Lung (tissue), 13 donors: ENCODE data around the gene MYO18B. TPM values are rescaled to one million over a fixed set of nuclear protein-coding genes. Genes with fewer than 3 reads are reported as not detected.

Experiments
- ATAC-seq: fragments of 200-7000 bp; cut with Tn5 transposase; one replicate; pipeline ENCODE4 v1.9.1; 2020; ENCODE audit warnings: moderate number of reproducible peaks; ENCODE audit not compliant: insufficient read depth, low FRiP score
- DNase-seq, 3 donors: peaks; one replicate each; pipeline ENCODE4 v3.0.0-alpha.2; 2013 to 2017
- H3K27ac ChIP-seq, 2 donors: one replicate each; pipeline ENCODE4 v1.5.1; 2013; ENCODE audit warnings: mild to moderate bottlenecking in 2 of 2, moderate library complexity in 2 of 2, control low read depth in 1 of 2, inconsistent platforms in 1 of 2, low read depth in 1 of 2, low read length in 1 of 2
- H3K27me3 ChIP-seq, 3 donors: one replicate each; pipeline ENCODE4 v1.5.1; 2013; ENCODE audit warnings: low read length in 2 of 3; ENCODE audit not compliant: control insufficient read depth in 3 of 3, insufficient read depth in 3 of 3
- H3K36me3 ChIP-seq, 4 donors: one replicate each; pipeline ENCODE4 v1.5.1; 2013; ENCODE audit warnings: low read length in 4 of 4, mild to moderate bottlenecking in 1 of 4, moderate library complexity in 1 of 4; ENCODE audit not compliant: control insufficient read depth in 4 of 4, insufficient read depth in 4 of 4
- H3K4me1 ChIP-seq, 5 donors: one replicate each; pipeline ENCODE4 v1.5.1; 2013; ENCODE audit warnings: low read length in 5 of 5, mild to moderate bottlenecking in 2 of 5, moderate library complexity in 1 of 5; ENCODE audit not compliant: control insufficient read depth in 5 of 5, insufficient read depth in 5 of 5
- H3K4me3 ChIP-seq: one replicate; pipeline ENCODE4 v1.5.1; 2013; ENCODE audit warnings: mild to moderate bottlenecking, control low read depth, moderate library complexity
- H3K9ac ChIP-seq, 2 donors: one replicate each; pipeline ENCODE4 v1.5.1; 2013; ENCODE audit warnings: low read length in 2 of 2, control low read depth in 1 of 2; ENCODE audit not compliant: insufficient read depth in 1 of 2
- H3K9me3 ChIP-seq, 4 donors: one replicate each; pipeline ENCODE4 v1.5.1; 2013; ENCODE audit warnings: low read length in 3 of 4, mild to moderate bottlenecking in 1 of 4, moderate library complexity in 1 of 4; ENCODE audit not compliant: control insufficient read depth in 4 of 4, insufficient read depth in 3 of 4
- WGBS, 2 donors: extraction: QIAGEN DNeasy Blood & Tissue Kit; methylation state at CpG; one replicate each; pipeline ENCODE4 v1.1.7; 2013; 5-methylcytosine and 5-hydroxymethylcytosine counted together
- polyA plus RNA-seq, 2 donors: library from polyadenylated mRNA; stranded (reverse); fragments of 200-250 nt; gene quantifications; one replicate each; pipeline ENCODE4 v1.2.1, GENCODE V29; 2013
- small RNA-seq: library from RNA; depleted of rRNA; stranded (forward); fragments of <200 nt; gene quantifications from one replicate; pipeline ENCODE3, GENCODE V24; 2014; ENCODE audit warnings: low replicate concordance
- total RNA-seq, 2 donors: library from RNA; depleted of rRNA in 1 of 2; stranded (reverse); fragments of >200 nt in 1 of 2; gene quantifications; one replicate each; pipeline ENCODE4 v1.2.1, GENCODE V29; 2014 to 2021
- TF ChIP-seq, protein P1 (sequence below): IDR thresholded peaks from 2 replicates; pipeline ENCODE4 v1.5.1; 2012; ENCODE audit warnings: mild to moderate bottlenecking; ENCODE audit errors: control extremely low read depth, extremely low read depth
- donor health status: control.
- donor health status: control.
- donor health status: Bipolar disorder and iron deficiency.
- donor health status: healthy.
- donor health status: DM: yes; HTN: yes; CAD: no.

MYO18B gene
- total and polyA plus RNA-seq, 4 donors: 0.02 to 0.71 (median 0.07) TPM

DNA sequence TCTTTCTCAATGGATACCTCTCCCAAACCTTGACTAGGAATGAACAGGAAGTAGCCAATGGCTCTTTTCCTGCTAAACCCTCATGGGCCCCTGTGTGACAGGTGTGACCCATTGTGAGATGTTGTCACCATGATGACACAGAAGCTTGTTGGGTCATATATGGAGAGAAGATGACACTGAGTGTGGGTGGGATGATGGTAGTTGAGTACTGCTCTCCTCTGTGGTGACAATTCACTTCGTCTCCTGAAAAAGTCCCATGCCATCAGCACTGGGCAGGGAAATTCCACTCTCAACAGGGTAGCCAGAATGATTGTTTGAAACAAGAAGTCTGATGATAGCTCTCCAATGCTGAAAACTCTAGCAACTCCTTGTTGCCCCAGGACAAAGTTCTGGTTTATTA is 333.3 kb downstream of the MYO18B start:
- 58 to 76% methylated on average over 1 of the region's 1 CpG for WGBS, 2 donors
- H3K27ac ChIP-seq: no peak overlapping the region
- ATAC-seq: no peak
- H3K27me3 ChIP-seq: peaks cover 0 to 7% (median 0%) of the 10 kb centered on the region in 3 donors
- no peaks in the 10 kb centered on the region for H3K4me1 ChIP-seq
- H3K4me3 ChIP-seq: no peak overlapping the region
- no peak for DNase-seq
- TF ChIP-seq, protein P1, sequence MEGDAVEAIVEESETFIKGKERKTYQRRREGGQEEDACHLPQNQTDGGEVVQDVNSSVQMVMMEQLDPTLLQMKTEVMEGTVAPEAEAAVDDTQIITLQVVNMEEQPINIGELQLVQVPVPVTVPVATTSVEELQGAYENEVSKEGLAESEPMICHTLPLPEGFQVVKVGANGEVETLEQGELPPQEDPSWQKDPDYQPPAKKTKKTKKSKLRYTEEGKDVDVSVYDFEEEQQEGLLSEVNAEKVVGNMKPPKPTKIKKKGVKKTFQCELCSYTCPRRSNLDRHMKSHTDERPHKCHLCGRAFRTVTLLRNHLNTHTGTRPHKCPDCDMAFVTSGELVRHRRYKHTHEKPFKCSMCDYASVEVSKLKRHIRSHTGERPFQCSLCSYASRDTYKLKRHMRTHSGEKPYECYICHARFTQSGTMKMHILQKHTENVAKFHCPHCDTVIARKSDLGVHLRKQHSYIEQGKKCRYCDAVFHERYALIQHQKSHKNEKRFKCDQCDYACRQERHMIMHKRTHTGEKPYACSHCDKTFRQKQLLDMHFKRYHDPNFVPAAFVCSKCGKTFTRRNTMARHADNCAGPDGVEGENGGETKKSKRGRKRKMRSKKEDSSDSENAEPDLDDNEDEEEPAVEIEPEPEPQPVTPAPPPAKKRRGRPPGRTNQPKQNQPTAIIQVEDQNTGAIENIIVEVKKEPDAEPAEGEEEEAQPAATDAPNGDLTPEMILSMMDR: no peak
- H3K9me3 ChIP-seq: peaks cover 0 to 2% (median 0%) of the 10 kb centered on the region in 4 donors
- H3K9ac ChIP-seq: no peak overlapping the region
- H3K36me3 ChIP-seq: no peaks in the 10 kb centered on the region

DNA sequence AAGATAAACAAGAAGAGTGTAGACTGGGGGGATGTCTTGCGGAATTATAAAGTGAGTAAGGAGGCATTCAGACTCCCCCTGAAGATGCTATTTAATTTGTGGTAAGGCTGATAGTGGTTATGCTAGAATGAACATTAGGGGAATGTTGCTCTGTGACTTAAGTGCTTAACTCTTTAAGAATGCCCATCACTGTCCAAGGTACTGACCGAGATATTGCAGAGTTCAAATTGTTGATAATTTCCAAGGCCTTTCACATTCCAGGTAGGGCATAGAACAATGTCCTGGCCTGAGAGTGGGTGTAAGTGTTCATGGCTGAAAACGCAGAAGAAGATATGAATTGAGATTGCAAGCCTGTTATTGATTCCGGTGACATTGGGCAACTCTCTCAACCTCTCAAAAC is 337.0 kb downstream of the MYO18B start:
- TF ChIP-seq, protein P1: no peak
- 60 to 66% methylated on average over 4 of the region's 4 CpGs for WGBS, 2 donors
- H3K9ac ChIP-seq: no peak overlapping the region
- no peaks in the 10 kb centered on the region for H3K9me3 ChIP-seq
- H3K4me3 ChIP-seq: no peak overlapping the region
- H3K27me3 ChIP-seq: peaks cover 0 to 4% (median 0%) of the 10 kb centered on the region in 3 donors
- H3K4me1 ChIP-seq: no peaks in the 10 kb centered on the region
- ATAC-seq (no peak), DNase-seq (peak in 1 of 3 donors; percentile 38)
- no peaks in the 10 kb centered on the region for H3K36me3 ChIP-seq
- no peak overlapping the region for H3K27ac ChIP-seq

Small RNAs within 50 kb of the gene (small RNA-seq; reads per million reads assigned to genes)
- gene RN7SKP169 (not detected), gene RNA5SP494 (not detected), gene Z98949.2 (not detected)

Other genes starting within 250 kb of the MYO18B start
- 10 to 100 TPM; 27.0 to 27.3 TPM for gene GRK3, start 177.5 kb upstream of the MYO18B start, total RNA-seq
- gene GRK3, start 177.5 kb upstream of the MYO18B start, polyA plus RNA-seq: 1 to 10 TPM; 5.0 to 9.0 TPM